Thyroid gland (tissue), 4 donors: Measurements from ENCODE around the gene NRP2. TPM values are rescaled to one million over a fixed set of nuclear protein-coding genes. Genes with fewer than 3 reads are reported as not detected.

Experiments used
- DNase-seq, 2 donors: peaks; one replicate each; pipeline ENCODE4 v3.0.0-alpha.2; 2019
- H3K27ac ChIP-seq, 3 donors: fragments of 200-600 bp; sonication (generic); 1 replicate in 2 of 3; 2 replicates in 1 of 3; pipeline ENCODE4 v1.5.1; 2016 to 2019; ENCODE audit warnings: mild to moderate bottlenecking in 1 of 3, moderate library complexity in 1 of 3
- H3K27me3 ChIP-seq: fragments of 200-600 bp; sonication (generic); one replicate; pipeline ENCODE4 v1.5.1; 2019
- H3K36me3 ChIP-seq, 2 donors: fragments of 200-600 bp; sonication (generic); one replicate each; pipeline ENCODE4 v1.5.1; 2016 to 2019
- H3K4me1 ChIP-seq, 2 donors: fragments of 200-600 bp; sonication (generic); one replicate each; pipeline ENCODE4 v1.5.1; 2017 to 2019
- H3K4me3 ChIP-seq, 3 donors: fragments of 200-600 bp; sonication (generic); replicated peaks in 1 of 3; 1 replicate in 2 of 3; 2 replicates in 1 of 3; pipeline ENCODE4 v1.5.1; 2016; ENCODE audit warnings: mild to moderate bottlenecking in 1 of 3
- H3K9me3 ChIP-seq: fragments of 200-600 bp; sonication (generic); one replicate; pipeline ENCODE4 v1.5.1; 2017
- POLR2A ChIP-seq, 2 donors: fragments of 450-650 bp; IDR thresholded peaks; one replicate each; pipeline ENCODE4 v1.6.1; 2017; ENCODE audit warnings: antibody characterized with exemption in 2 of 2, mild to moderate bottlenecking in 2 of 2, moderate library complexity in 1 of 2
- WGBS, 2 donors: methylation state at CpG; one replicate each; pipeline ENCODE4 v1.1.5; 2017; 5-methylcytosine and 5-hydroxymethylcytosine counted together
- intact Hi-C: fragments of 100-400 bp; cut with DNase I; formaldehyde crosslinking; loops from one replicate; pipeline ENCODE4 v1.15.1; 2023
- total RNA-seq, 4 donors: library from RNA; depleted of rRNA; stranded (reverse); fragments of >200 nt; gene quantifications; one replicate each; pipeline ENCODE4 v1.2.3, GENCODE V29; 2016
- TF ChIP-seq, protein P1 (sequence below), 6 experiments: fragments of 200-600 bp in 3 of 6; fragments of 450-650 bp in 3 of 6; sonication (generic) in 3 of 6; IDR thresholded peaks; one replicate each; pipeline ENCODE4 v1.5.1; 2016 to 2019; ENCODE audit warnings: antibody characterized with exemption in 6 of 6, mild to moderate bottlenecking in 2 of 6, inconsistent platforms in 1 of 6, moderate library complexity in 1 of 6

NRP2 gene, protein sequence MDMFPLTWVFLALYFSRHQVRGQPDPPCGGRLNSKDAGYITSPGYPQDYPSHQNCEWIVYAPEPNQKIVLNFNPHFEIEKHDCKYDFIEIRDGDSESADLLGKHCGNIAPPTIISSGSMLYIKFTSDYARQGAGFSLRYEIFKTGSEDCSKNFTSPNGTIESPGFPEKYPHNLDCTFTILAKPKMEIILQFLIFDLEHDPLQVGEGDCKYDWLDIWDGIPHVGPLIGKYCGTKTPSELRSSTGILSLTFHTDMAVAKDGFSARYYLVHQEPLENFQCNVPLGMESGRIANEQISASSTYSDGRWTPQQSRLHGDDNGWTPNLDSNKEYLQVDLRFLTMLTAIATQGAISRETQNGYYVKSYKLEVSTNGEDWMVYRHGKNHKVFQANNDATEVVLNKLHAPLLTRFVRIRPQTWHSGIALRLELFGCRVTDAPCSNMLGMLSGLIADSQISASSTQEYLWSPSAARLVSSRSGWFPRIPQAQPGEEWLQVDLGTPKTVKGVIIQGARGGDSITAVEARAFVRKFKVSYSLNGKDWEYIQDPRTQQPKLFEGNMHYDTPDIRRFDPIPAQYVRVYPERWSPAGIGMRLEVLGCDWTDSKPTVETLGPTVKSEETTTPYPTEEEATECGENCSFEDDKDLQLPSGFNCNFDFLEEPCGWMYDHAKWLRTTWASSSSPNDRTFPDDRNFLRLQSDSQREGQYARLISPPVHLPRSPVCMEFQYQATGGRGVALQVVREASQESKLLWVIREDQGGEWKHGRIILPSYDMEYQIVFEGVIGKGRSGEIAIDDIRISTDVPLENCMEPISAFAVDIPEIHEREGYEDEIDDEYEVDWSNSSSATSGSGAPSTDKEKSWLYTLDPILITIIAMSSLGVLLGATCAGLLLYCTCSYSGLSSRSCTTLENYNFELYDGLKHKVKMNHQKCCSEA
- total RNA-seq, result 10 to 100 TPM; 29.3 to 62.5 (median 41.6) TPM

DNA sequence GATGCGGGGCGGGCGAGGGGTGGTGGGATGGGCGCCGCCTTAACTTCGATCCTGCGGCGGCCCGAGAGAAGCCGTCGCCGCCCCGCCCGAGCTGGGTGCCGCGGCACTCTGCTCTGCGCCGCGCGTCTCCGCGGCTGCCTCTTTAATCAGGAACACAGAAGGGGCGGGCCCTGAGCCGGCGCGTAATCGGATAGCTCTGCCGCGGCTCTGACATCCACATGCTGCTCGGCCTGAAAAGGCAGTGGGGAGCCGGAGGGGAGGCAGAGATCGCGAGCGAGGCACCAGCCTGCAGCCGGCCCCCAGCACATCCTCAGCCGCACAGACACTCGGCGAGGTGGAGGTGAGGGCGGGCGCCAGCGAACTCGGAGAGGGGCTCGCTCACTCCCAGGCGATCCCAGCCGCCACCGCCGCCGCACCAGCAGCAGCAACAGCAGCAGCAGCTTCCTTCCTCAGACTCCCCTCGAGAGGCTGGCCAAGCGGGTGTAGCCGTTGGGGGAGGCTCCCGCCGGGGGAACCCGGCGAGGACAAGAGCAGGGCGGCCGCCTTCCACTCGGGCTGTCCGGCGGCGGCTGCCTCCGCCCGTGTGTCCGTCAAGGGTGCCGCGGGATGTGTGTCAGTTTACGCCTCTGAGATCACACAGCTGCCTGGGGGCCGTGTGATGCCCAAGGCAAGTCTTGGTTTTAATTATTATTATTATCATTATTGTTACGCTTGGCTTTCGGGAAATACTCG is at the start of gene NRP2:
NRP2 (plus strand) TSS at position 263 of the 732 bp plus-strand sequence. CDS start 790 bp downstream, outside the sequence.
- Histone ChIP-seq H3K4me1 (peaks cover 34 to 36% of the 10 kb centered on the region in 2 donors), H3K27ac (peak within 1 kb of the TSS; percentile 68 to 80 (median 78)), H3K4me3 (peak within 1 kb of the TSS; percentile 39 to 70 (median 47)), H3K36me3 (no peaks in the 10 kb centered on the region), H3K9me3 (no peaks in the 10 kb centered on the region), H3K27me3 (no peaks in the 10 kb centered on the region)
- DNase-seq, result peak; percentile 85
- 4 to 7% methylated on average over 19 to 22 of the region's 71 CpGs for WGBS, 2 donors
- TF ChIP-seq, protein P1, sequence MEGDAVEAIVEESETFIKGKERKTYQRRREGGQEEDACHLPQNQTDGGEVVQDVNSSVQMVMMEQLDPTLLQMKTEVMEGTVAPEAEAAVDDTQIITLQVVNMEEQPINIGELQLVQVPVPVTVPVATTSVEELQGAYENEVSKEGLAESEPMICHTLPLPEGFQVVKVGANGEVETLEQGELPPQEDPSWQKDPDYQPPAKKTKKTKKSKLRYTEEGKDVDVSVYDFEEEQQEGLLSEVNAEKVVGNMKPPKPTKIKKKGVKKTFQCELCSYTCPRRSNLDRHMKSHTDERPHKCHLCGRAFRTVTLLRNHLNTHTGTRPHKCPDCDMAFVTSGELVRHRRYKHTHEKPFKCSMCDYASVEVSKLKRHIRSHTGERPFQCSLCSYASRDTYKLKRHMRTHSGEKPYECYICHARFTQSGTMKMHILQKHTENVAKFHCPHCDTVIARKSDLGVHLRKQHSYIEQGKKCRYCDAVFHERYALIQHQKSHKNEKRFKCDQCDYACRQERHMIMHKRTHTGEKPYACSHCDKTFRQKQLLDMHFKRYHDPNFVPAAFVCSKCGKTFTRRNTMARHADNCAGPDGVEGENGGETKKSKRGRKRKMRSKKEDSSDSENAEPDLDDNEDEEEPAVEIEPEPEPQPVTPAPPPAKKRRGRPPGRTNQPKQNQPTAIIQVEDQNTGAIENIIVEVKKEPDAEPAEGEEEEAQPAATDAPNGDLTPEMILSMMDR (IDR thresholded peaks at IDR 0.05), result peak in 2 of 6 experiments; percentile 14 to 19
- peak; percentile 62 to 94 for TF ChIP-seq POLR2A (IDR thresholded peaks at IDR 0.05)
- intact Hi-C loops, result loop anchor here (5.0 to 10.0 kb wide), 2 partner anchors 990 to 1358 kb away; no protein-coding TSS in a partner anchor

- no peaks in the 10 kb centered on the region for H3K4me1 ChIP-seq
- intact Hi-C loops, result no loop called here
- DNase-seq, result no peak
- TF ChIP-seq, protein P1 (IDR thresholded peaks at IDR 0.05), result no peak
- no peak for TF ChIP-seq POLR2A (IDR thresholded peaks at IDR 0.05)
- no peaks in the 10 kb centered on the region for H3K9me3 ChIP-seq
- H3K27ac ChIP-seq, result no peak overlapping the region
- H3K4me3 ChIP-seq, result no peak overlapping the region
- no peaks in the 10 kb centered on the region for H3K27me3 ChIP-seq
- no peaks in the 10 kb centered on the region for H3K36me3 ChIP-seq
- WGBS, 2 donors, result 70 to 87% methylated on average over 1 of the region's 1 CpG
Measured at GRCh38 chr2:205633994-205634393, 48.3 kb upstream of the NRP2 start.

DNA sequence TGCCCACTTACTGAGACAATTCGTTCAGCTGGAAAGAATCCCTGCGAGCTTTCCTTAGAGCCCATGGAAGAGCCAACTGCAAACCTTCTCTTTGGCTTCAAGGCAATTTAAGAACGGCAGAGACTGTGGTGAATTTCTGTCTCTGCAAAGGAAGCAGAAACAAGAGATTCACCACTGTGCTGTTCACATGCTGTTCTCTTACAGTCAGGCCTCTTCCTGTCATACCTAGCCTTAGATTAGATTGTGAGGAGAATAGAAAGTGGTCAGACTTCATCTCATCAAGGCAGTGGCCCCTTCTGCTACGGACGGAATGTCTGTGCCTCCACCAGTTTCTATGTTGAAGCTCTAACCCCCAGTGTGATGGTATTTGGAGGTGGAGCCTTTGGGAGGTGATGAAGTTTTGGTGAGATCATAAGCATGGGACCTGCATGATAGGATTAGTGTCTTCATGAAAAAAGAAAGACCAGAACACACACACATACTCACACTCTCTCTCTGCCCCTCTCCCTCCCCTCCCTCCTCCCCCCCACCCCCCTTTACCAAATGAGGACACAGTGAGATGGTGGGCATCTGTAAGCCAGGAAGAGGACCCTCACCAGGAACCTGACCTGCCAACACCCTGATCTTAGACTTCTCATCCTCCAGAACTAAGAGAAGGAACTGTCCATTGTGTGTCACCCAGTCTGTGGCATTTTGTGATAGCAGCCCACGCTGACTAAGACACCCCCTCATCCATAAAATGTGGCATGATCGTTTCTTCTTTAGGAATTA is 45.6 kb upstream of the NRP2 start:
- H3K9me3 ChIP-seq, result no peaks in the 10 kb centered on the region
- H3K4me1 ChIP-seq, result no peaks in the 10 kb centered on the region
- no peaks in the 10 kb centered on the region for H3K27me3 ChIP-seq
- WGBS, 2 donors, result 74 to 78% methylated on average over 7 of the region's 7 CpGs
- H3K36me3 ChIP-seq, result no peaks in the 10 kb centered on the region
- no peak overlapping the region for H3K27ac ChIP-seq
- DNase-seq, result no peak
- TF ChIP-seq, protein P1 (IDR thresholded peaks at IDR 0.05), result no peak
- TF ChIP-seq POLR2A (IDR thresholded peaks at IDR 0.05), result no peak
- H3K4me3 ChIP-seq, result no peak overlapping the region
- intact Hi-C loops, result no loop called here

DNA sequence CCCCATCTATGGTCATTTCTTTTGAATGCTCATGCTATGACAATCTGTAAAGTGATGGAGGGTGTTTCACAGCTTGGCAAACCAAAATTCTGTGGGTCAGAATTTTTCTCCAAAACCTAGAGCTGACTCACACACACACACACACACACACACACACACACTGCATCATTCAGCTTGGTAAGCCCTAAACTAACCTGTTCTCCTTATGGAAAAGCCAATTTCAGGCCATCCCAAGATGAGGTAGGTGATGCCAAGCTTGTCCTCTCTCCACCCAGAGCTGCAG is 45.0 kb upstream of the NRP2 start:
- Histone ChIP-seq H3K4me1 (no peaks in the 10 kb centered on the region), H3K27me3 (no peaks in the 10 kb centered on the region), H3K4me3 (no peak overlapping the region), H3K36me3 (no peaks in the 10 kb centered on the region), H3K27ac (no peak overlapping the region), H3K9me3 (no peaks in the 10 kb centered on the region)
- TF ChIP-seq, protein P1 (IDR thresholded peaks at IDR 0.05), result no peak
- DNase-seq, result no peak
- intact Hi-C loops, result no loop called here
